ENCODE data around the gene MRPS27.

GRCh38 chr5:72324189-72324825 lies 4.3 kb upstream of the MRPS27 start:
- TF ChIP-seq, protein P1, sequence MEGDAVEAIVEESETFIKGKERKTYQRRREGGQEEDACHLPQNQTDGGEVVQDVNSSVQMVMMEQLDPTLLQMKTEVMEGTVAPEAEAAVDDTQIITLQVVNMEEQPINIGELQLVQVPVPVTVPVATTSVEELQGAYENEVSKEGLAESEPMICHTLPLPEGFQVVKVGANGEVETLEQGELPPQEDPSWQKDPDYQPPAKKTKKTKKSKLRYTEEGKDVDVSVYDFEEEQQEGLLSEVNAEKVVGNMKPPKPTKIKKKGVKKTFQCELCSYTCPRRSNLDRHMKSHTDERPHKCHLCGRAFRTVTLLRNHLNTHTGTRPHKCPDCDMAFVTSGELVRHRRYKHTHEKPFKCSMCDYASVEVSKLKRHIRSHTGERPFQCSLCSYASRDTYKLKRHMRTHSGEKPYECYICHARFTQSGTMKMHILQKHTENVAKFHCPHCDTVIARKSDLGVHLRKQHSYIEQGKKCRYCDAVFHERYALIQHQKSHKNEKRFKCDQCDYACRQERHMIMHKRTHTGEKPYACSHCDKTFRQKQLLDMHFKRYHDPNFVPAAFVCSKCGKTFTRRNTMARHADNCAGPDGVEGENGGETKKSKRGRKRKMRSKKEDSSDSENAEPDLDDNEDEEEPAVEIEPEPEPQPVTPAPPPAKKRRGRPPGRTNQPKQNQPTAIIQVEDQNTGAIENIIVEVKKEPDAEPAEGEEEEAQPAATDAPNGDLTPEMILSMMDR (IDR thresholded peaks at IDR 0.05) = no peak
- TF ChIP-seq POLR2A (IDR thresholded peaks at IDR 0.05) = no peak

Measured in Peyer's patch (tissue), 4 donors.